AG04449 (cell line): ENCODE results near the gene CACNA1A.
"Not testable (repeated sequence)": the region's sequence is repeated elsewhere in the genome, so short reads cannot be mapped to it uniquely, and the experiment has no call there.

Source experiments
- CTCF ChIA-PET: fragments of 350-600 bp; formaldehyde crosslinking; extraction: SDS; loops from one replicate; lab custom pipeline; 2021; ENCODE audit warnings: antibody characterized with exemption; lab: Yijun Ruan, JAX
- POLR2A ChIA-PET: fragments of 400-600, 350-600 bp; formaldehyde crosslinking; extraction: SDS; loops from one replicate; lab custom pipeline; 2020; ENCODE audit warnings: antibody characterized with exemption, inconsistent platforms; lab: Yijun Ruan, JAX
- DNase-seq: peaks from one replicate; pipeline ENCODE4 v3.0.0-alpha.2; 2010; ENCODE audit warnings: low read depth, low spot score
- H3K4me3 ChIP-seq: 2 replicates; pipeline ENCODE4 v1.5.1; 2011; ENCODE audit warnings: low read depth, mild to moderate bottlenecking, control low read depth, low read length
- TF ChIP-seq, protein P1 (sequence below): IDR thresholded peaks from one replicate; pipeline ENCODE4 v1.5.1; 2011; ENCODE audit warnings: mild to moderate bottlenecking, moderate library complexity, low read length, control low read depth, inconsistent platforms; ENCODE audit not compliant: insufficient read depth; ENCODE audit errors: missing control alignments

The CACNA1A gene

DNA sequence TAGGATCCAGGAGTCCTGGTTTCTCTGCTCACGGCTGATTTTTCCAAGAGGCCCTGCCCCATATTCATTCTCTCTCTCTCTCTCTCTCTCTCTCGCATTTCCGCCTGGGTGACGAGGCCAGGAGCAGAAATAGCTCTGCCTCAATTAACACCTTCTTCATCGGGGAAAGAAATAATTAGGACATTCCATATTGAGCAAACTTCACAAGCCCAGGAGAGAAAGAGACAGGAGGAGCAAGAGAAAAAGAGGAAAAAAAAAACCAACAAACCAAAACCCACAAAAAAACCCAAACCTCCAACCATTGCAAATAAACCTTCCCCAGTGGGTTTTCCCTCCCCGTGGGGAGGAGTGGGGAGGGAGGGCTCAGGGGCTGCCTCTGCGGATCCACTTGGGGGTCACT, 143.0 kb downstream of the CACNA1A start:
- no peak overlapping the region for H3K4me3 ChIP-seq
- CTCF ChIA-PET, result interaction anchor here (1.3 to 2.4 kb wide), 4 partner anchors 65 to 226 kb away, joined by 4 to 14 read pairs (median 6); no protein-coding TSS in a partner anchor
- TF ChIP-seq, protein P1, sequence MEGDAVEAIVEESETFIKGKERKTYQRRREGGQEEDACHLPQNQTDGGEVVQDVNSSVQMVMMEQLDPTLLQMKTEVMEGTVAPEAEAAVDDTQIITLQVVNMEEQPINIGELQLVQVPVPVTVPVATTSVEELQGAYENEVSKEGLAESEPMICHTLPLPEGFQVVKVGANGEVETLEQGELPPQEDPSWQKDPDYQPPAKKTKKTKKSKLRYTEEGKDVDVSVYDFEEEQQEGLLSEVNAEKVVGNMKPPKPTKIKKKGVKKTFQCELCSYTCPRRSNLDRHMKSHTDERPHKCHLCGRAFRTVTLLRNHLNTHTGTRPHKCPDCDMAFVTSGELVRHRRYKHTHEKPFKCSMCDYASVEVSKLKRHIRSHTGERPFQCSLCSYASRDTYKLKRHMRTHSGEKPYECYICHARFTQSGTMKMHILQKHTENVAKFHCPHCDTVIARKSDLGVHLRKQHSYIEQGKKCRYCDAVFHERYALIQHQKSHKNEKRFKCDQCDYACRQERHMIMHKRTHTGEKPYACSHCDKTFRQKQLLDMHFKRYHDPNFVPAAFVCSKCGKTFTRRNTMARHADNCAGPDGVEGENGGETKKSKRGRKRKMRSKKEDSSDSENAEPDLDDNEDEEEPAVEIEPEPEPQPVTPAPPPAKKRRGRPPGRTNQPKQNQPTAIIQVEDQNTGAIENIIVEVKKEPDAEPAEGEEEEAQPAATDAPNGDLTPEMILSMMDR, result no peak
- DNase-seq, result no peak
- POLR2A ChIA-PET, result interaction anchor here (0.6 kb wide), 1 partner anchor 10 kb away, joined by 3 read pairs; no protein-coding TSS in a partner anchor

DNA sequence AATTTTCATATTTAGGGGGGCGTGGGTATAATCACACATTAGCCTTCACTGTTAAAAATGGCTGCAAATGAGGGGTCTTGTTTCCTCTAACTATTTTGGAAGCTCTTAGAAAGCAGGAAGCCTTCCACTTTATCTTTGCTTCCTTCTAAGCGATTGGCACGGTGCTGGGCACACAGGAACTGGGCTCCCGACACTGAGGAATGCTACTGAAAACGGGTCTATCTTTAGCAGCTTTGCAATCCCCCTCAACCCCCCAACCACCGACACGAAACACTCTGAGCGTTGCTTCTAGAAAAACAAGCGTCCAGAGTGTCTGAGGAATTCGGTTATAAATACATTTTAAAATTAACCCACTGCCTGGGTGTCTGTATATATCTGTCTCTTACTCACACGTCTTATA, 143.6 kb downstream of the CACNA1A start:
- ChIA-PET POLR2A (no interaction called here), CTCF (interaction anchor here (1.0 to 2.4 kb wide), 6 partner anchors 13 to 227 kb away, joined by 4 to 14 read pairs (median 4); no protein-coding TSS in a partner anchor)

DNA sequence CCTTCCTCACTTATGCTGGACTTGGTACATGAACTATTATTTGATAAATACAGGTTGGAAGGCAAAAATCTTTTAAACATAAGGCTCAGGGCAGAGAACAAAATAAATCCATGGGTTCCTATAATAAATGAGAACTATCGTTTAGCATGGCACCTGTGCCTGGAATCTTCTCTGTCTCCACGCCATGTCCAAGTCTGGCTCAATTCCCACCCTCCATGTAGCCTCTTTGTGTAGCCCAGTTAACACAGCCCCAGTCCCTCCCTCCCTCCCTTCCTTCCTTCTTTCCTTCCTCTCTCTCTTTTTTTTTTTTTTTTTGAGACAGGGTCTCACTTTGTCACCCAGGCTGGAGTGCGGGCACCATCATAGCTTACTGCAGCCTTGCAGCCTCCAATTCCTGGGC, 144.6 kb downstream of the CACNA1A start:
- DNase-seq, H3K4me3 ChIP-seq, POLR2A ChIA-PET: not testable (repeated sequence)
- CTCF ChIA-PET, result interaction anchor here (0.8 to 2.0 kb wide), 3 partner anchors 11 to 213 kb away, joined by 3 to 5 read pairs (median 4); no protein-coding TSS in a partner anchor

More for the DNA sequence above, 143.6 kb downstream of the CACNA1A start:
- DNase-seq, result no peak
- TF ChIP-seq, protein P1, result no peak
- no peak overlapping the region for H3K4me3 ChIP-seq

DNA sequence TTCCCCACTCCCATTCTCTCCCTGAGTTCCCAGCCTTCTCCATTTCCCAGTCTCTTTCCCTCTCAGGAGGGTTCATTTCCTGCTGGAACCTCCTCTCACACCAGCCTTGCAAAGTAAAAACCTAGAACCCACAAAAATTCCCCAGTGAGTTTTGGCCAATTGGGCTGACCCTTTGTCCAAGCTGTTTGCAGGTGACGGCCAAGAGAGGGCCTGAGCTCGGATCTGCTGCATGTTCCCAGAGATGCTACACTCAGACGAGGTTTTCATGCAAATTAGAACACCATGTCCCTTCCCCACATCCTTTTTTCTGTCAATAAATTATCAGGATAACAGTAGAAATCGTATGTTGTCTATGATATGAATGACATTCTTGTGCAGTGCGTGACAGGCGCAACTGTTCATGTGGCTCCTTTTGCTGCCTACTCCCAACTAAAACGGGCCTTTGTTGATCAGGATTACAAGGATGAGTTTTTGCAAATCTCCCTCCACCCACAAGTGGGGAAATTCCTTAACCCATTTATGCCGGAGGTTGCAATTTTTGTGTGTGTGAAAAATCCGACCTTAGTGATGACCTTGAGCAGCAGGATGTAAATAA, 149.5 kb downstream of the CACNA1A start:
- CTCF ChIA-PET, result no interaction called here
- TF ChIP-seq, protein P1, result no peak
- DNase-seq, result no peak
- no peak overlapping the region for H3K4me3 ChIP-seq
- POLR2A ChIA-PET, result no interaction called here

DNA sequence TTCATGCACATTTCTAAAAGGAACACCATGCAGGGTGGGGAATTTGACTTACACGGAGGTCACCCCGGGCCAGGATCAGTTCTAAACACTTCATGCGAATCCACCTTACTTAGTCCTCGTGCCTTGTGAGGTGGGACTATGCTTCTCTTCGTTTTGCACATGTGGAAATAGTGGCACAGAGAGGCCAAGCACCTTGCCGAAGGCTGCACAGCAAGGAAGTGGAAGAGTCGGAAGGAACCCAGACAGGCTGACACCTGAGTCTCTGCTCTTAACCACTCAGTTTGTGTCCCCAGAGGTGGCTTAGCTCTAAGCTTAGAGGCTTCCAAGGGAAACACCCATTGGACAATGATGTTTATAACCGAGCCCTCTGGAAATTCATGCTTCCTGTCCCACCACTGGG, 150.1 kb downstream of the CACNA1A start:
- ChIA-PET POLR2A (no interaction called here), CTCF (no interaction called here)
- DNase-seq, result no peak
- no peak overlapping the region for H3K4me3 ChIP-seq
- TF ChIP-seq, protein P1, result no peak

DNA sequence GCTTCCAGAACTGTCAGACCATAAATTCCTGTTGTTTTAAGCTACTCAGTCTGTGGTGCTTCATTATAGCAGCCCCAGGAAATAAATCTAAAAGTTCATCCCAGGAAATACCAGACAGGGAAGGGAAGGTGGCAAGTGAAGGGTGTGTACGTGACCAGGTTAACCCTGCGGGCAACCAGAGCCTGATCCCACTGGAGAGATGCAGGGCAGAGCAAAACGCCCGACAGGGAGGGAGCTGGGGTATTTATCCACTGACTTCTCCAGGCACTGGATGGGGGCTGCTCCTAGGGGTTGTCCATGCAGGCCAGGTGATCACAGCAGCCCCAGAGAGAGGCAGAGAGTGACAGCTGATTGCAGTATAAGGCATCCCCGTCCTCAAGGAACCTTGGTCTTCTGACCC, 150.9 kb downstream of the CACNA1A start:
- ChIA-PET CTCF (no interaction called here), POLR2A (no interaction called here)
- TF ChIP-seq, protein P1, result no peak
- H3K4me3 ChIP-seq, result no peak overlapping the region
- no peak for DNase-seq
